G401.6 (cell line): Measurements from ENCODE around the gene OSBPL7.

Experiments used
- FAIRE-seq: peaks from 2 replicates; lab custom pipeline; 2012; peaks lifted over from hg19 to GRCh38; lab: Jason Lieb, UNC

The OSBPL7 gene

GRCh38 chr17:47846716-47847340 lies 25.2 kb upstream of the OSBPL7 start:
- FAIRE-seq = no peak

GRCh38 chr17:47845716-47846075 lies 24.1 kb upstream of the OSBPL7 start:
- no peak for FAIRE-seq

- FAIRE-seq = peak; percentile 39
Measured at GRCh38 chr17:47844814-47845715, 23.5 kb upstream of the OSBPL7 start.

GRCh38 chr17:47844227-47844626 lies 22.6 kb upstream of the OSBPL7 start:
- no peak for FAIRE-seq

- no peak for FAIRE-seq
Measured at GRCh38 chr17:47843391-47843730, 21.8 kb upstream of the OSBPL7 start.

GRCh38 chr17:47841488-47842291 lies 20.1 kb upstream of the OSBPL7 start:
- FAIRE-seq = no peak

GRCh38 chr17:47840742-47841487 lies 19.3 kb upstream of the OSBPL7 start, which contains the start of gene SCRN2:
TSS of gene SCRN2 (minus strand) at chr17:47841273. CDS start at chr17:47840843, 430 bp downstream.
- FAIRE-seq = peak; percentile 91

- no peak for FAIRE-seq
Measured at GRCh38 chr17:47840001-47840741, 18.6 kb upstream of the OSBPL7 start.

- FAIRE-seq = no peak
Measured at GRCh38 chr17:47839071-47839470, 17.5 kb upstream of the OSBPL7 start.

GRCh38 chr17:47838636-47839035 lies 17.0 kb upstream of the OSBPL7 start:
- no peak for FAIRE-seq

GRCh38 chr17:47837401-47838039 lies 15.9 kb upstream of the OSBPL7 start:
- no peak for FAIRE-seq

GRCh38 chr17:47836601-47837000 lies 15.0 kb upstream of the OSBPL7 start:
- FAIRE-seq = no peak

GRCh38 chr17:47834756-47835155 lies 13.2 kb upstream of the OSBPL7 start:
- FAIRE-seq = no peak

GRCh38 chr17:47831934-47832327 lies 10.3 kb upstream of the OSBPL7 start:
- no peak for FAIRE-seq

- FAIRE-seq = peak; percentile 86
Measured at GRCh38 chr17:47831003-47831933, 9.7 kb upstream of the OSBPL7 start, which contains the start of the genes LRRC46 and MRPL10. TSS of gene LRRC46 (plus strand) at chr17:47831670. CDS start at chr17:47831990, 320 bp downstream. TSS of gene MRPL10 (minus strand) at chr17:47831541. CDS start at chr17:47831511, 30 bp downstream.

GRCh38 chr17:47830396-47831002 lies 8.9 kb upstream of the OSBPL7 start:
- no peak for FAIRE-seq

- no peak for FAIRE-seq
Measured at GRCh38 chr17:47829870-47830269, 8.3 kb upstream of the OSBPL7 start.

- FAIRE-seq = no peak
Measured at GRCh38 chr17:47823519-47823918, 1.9 kb upstream of the OSBPL7 start.

GRCh38 chr17:47822785-47823184 lies 1.2 kb upstream of the OSBPL7 start:
- FAIRE-seq = no peak
